Measurements from ENCODE around the gene PSMB1.

Gene PSMB1

GRCh38 chr6:170552765-170553533, at the start of gene PSMB1:
Gene PSMB1 (minus strand): TSS chr6:170553307. CDS start chr6:170553242, 65 bp downstream.
- peak; percentile 86 for DNase-seq (ENCODE audit: extremely low read depth, insufficient read length)
- Histone ChIP-seq H3K36me3 (ENCODE audit: control insufficient read depth, insufficient read depth, low read length) (peaks cover 4% of the 10 kb centered on the region), H3K4me3 (replicated peaks; ENCODE audit: low read depth, low read length) (peak within 1 kb of the TSS; percentile 97), H3K27me3 (replicated peaks; ENCODE audit: control insufficient read depth, insufficient read depth, low read length) (no peaks in the 10 kb centered on the region)
- TF ChIP-seq CTCF (IDR thresholded peaks at IDR 0.05; ENCODE audit: insufficient read depth, low read length, poor library complexity, severe bottlenecking): no peak

DNA sequence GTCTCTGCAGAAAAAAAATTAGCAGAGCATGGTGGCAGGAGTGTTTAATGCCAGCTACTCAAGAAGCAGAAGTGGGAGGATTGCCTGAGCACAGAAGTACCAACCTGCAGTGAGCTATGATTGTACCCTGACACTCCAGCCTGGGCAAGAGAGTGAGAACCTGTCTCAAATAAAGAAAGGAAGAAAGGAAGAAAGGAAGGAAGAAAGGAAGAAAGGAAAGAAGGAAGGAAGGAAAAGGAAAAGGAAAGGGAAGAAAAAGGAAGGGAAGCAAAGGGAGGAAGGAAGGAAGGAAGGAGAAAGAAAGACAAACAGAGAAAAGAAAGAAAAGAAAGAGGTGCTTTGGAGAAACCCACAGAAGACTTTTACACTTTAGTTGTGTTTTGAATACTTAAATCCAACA, 44.2 kb upstream of the PSMB1 start:
- DNase-seq (ENCODE audit: extremely low read depth, insufficient read length): no peak
- no peak for TF ChIP-seq CTCF (IDR thresholded peaks at IDR 0.05; ENCODE audit: insufficient read depth, low read length, poor library complexity, severe bottlenecking)
- H3K36me3 ChIP-seq (ENCODE audit: control insufficient read depth, insufficient read depth, low read length): no peaks in the 10 kb centered on the region
- no peak overlapping the region for H3K4me3 ChIP-seq (replicated peaks; ENCODE audit: low read depth, low read length)
- H3K27me3 ChIP-seq (replicated peaks; ENCODE audit: control insufficient read depth, insufficient read depth, low read length): no peaks in the 10 kb centered on the region

DNA sequence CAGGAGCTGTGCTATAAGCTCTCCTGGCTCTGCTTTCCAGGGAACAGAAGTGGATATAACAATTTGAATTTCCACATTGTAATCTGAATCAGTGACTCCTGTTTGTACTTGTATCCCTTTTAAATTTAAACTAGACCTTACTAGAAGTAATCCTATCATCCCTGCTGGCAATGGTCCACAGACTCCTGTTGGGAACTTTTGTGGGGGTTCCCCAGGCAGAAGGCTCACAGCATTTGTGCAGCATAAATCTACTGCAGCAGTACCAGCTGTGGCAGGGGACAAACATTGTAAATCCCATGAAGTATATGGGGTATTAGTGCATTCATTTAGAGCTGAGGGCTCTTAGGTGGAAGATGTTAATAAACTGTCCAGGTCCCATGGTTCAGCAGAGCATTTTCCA, 43.3 kb upstream of the PSMB1 start:
- H3K36me3 ChIP-seq (ENCODE audit: control insufficient read depth, insufficient read depth, low read length): no peaks in the 10 kb centered on the region
- no peak for DNase-seq (ENCODE audit: extremely low read depth, insufficient read length)
- no peak for TF ChIP-seq CTCF (IDR thresholded peaks at IDR 0.05; ENCODE audit: insufficient read depth, low read length, poor library complexity, severe bottlenecking)
- no peak overlapping the region for H3K4me3 ChIP-seq (replicated peaks; ENCODE audit: low read depth, low read length)
- H3K27me3 ChIP-seq (replicated peaks; ENCODE audit: control insufficient read depth, insufficient read depth, low read length): no peaks in the 10 kb centered on the region

DNA sequence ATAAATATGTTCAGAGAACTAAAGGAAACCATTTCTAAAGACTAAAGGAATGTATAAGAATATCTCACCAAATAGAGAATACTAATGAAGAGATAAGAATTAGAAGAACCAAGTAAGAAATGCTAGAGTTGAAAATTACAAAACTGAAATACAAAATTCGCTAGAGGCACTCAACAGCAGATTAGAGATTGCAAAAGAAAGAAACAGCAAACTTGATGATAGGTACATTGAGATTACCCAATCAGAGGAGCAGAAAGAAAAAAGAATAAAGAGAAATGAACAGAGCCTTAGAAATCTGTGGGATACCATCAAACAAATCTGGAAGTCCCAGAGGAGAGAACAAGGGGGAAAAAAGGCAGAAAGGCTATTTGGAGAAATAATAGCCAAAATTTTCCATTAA, 37.6 kb upstream of the PSMB1 start:
- TF ChIP-seq CTCF (IDR thresholded peaks at IDR 0.05; ENCODE audit: insufficient read depth, low read length, poor library complexity, severe bottlenecking): no peak
- Histone ChIP-seq H3K36me3 (ENCODE audit: control insufficient read depth, insufficient read depth, low read length) (no peaks in the 10 kb centered on the region), H3K27me3 (replicated peaks; ENCODE audit: control insufficient read depth, insufficient read depth, low read length) (no peaks in the 10 kb centered on the region), H3K4me3 (replicated peaks; ENCODE audit: low read depth, low read length) (no peak overlapping the region)
- DNase-seq (ENCODE audit: extremely low read depth, insufficient read length): no peak

DNA sequence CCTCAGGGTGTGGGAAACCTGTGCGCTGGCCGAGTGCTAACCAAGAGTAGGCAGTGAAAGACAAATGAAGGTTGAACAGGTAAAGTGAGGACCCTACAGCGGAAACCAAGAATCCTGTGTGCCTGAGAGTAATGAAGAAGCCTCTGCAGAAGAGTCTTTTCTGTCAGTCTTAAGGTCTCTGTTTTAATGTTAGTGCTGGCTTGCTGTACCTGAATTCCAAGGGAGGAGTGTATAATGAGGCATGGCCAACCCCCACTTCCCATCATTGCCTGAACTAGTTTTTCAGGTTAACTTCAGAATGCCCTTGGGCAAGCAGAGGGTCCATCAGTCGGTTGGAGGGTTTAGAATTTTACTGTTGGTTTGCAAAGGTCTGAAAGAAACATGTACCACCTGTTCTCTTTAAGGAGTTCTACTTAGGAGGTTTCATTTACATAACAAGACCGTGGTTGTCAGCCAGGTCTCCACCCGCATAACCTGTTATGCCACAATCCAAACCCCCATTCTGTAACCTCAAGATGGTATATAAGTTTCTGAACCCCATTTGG, 31.9 kb upstream of the PSMB1 start:
- H3K4me3 ChIP-seq (replicated peaks; ENCODE audit: low read depth, low read length): peak overlapping the region; percentile 85
- peaks cover 3% of the 10 kb centered on the region for H3K36me3 ChIP-seq (ENCODE audit: control insufficient read depth, insufficient read depth, low read length)
- DNase-seq (ENCODE audit: extremely low read depth, insufficient read length): no peak
- no peak for TF ChIP-seq CTCF (IDR thresholded peaks at IDR 0.05; ENCODE audit: insufficient read depth, low read length, poor library complexity, severe bottlenecking)
- no peaks in the 10 kb centered on the region for H3K27me3 ChIP-seq (replicated peaks; ENCODE audit: control insufficient read depth, insufficient read depth, low read length)

Measured in GM06990 (cell line).